ENCODE data around the gene NCOA5.
"Not testable (repeated sequence)": the region's sequence is repeated elsewhere in the genome, so short reads cannot be mapped to it uniquely, and the experiment has no call there.

Gene NCOA5

DNA sequence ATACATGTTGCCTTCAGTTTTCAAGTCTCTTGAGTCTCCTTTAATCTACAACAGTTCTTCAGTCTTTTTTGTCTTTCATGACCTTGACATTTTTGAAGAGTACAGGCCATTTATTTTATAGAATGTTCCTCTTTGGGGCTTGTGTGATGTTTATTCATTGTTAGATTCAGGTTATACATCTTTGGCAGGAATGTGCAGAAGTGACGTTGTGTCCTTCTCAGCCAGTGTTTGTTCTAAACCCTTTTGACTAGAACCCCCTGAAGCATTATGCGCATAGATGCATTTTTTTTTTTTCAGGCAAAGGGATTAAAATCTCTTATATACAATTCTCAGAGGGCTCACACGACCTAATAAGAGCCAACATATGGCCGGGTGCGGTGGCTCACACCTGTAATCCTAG is 11.2 kb upstream of the NCOA5 start:
- TF ChIP-seq, protein P1, sequence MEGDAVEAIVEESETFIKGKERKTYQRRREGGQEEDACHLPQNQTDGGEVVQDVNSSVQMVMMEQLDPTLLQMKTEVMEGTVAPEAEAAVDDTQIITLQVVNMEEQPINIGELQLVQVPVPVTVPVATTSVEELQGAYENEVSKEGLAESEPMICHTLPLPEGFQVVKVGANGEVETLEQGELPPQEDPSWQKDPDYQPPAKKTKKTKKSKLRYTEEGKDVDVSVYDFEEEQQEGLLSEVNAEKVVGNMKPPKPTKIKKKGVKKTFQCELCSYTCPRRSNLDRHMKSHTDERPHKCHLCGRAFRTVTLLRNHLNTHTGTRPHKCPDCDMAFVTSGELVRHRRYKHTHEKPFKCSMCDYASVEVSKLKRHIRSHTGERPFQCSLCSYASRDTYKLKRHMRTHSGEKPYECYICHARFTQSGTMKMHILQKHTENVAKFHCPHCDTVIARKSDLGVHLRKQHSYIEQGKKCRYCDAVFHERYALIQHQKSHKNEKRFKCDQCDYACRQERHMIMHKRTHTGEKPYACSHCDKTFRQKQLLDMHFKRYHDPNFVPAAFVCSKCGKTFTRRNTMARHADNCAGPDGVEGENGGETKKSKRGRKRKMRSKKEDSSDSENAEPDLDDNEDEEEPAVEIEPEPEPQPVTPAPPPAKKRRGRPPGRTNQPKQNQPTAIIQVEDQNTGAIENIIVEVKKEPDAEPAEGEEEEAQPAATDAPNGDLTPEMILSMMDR (IDR thresholded peaks at IDR 0.05; ENCODE audit: control extremely low read depth, extremely low read depth, low read depth, missing control alignments): no peak
- no peak for DNase-seq (ENCODE audit: extremely low spot score)
- POLR2A ChIA-PET: no interaction called here
- CTCF ChIA-PET: interaction anchor here (1.1 to 1.3 kb wide), 2 partner anchors 18 to 114 kb away, joined by 3 to 4 read pairs; no protein-coding TSS in a partner anchor

- POLR2A ChIA-PET; DNase-seq (ENCODE audit: extremely low spot score): not testable (repeated sequence)
- CTCF ChIA-PET: interaction anchor here (0.8 to 2.9 kb wide), 6 partner anchors 8 to 113 kb away, joined by 3 to 11 read pairs (median 4); no protein-coding TSS in a partner anchor
Measured at GRCh38 chr20:46100444-46100843, 10.7 kb upstream of the NCOA5 start.

DNA sequence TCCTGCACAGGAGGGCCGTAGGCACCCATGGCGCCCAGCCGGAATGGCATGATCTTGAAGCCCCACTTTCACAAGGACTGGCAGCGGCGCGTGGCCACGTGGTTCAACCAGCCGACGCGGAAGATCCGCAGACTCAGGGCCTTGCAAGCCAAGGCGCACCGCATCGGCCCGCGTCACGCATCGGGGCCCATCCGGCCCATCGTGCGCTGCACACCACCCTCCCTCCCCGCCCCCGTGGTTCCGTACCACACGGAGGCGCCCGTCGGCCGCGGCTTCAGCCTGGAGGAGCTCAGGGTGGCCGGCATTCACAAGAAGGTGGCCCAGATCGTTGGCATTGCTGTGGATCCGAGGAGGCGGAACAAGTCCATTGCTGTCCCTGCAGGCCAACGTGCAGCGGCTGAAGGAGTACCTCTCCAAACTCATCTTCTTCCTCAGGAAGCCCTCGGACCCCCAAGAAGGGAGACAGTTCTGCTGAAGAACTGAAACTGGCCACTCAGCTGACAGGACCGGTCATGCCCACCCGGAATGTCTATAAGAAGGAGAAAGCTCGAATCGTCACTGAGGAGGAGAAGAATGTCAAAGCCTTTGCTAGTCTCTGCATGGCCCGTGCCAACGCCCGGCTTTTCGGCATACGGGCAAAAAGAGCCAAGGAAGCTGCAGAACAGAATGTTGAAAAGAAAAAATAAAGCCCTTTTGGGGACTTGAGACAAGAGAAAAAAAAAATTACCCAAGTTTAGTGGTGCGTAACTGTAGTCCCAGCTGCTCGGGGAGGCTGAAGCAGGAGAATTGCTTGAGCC is 9.9 kb upstream of the NCOA5 start:
- ChIA-PET CTCF (interaction anchor here (0.8 to 2.9 kb wide), 9 partner anchors 9 to 112 kb away, joined by 3 to 11 read pairs (median 4); no protein-coding TSS in a partner anchor), POLR2A (interaction anchor here (1.3 kb wide), 1 partner anchor 20 kb away, joined by 5 read pairs; no protein-coding TSS in a partner anchor)
- TF ChIP-seq, protein P1 (IDR thresholded peaks at IDR 0.05; ENCODE audit: control extremely low read depth, extremely low read depth, low read depth, missing control alignments): peak; percentile 53
- DNase-seq (ENCODE audit: extremely low spot score): no peak

- TF ChIP-seq, protein P1 (IDR thresholded peaks at IDR 0.05; ENCODE audit: control extremely low read depth, extremely low read depth, low read depth, missing control alignments): no peak
- CTCF ChIA-PET: interaction anchor here (1.0 to 1.8 kb wide), 2 partner anchors 9 kb away, joined by 4 to 5 read pairs; no protein-coding TSS in a partner anchor
- no peak for DNase-seq (ENCODE audit: extremely low spot score)
- POLR2A ChIA-PET: no interaction called here
Measured at GRCh38 chr20:46093531-46093930, 3.8 kb upstream of the NCOA5 start.

- CTCF ChIA-PET: interaction anchor here (1.0 to 1.3 kb wide), 2 partner anchors 38 to 78 kb away, joined by 3 to 4 read pairs; no protein-coding TSS in a partner anchor
- DNase-seq (ENCODE audit: extremely low spot score); POLR2A ChIA-PET: not testable (repeated sequence)
Measured at GRCh38 chr20:46091622-46092535, 2.1 kb upstream of the NCOA5 start.

- no peak for DNase-seq (ENCODE audit: extremely low spot score)
- TF ChIP-seq, protein P1 (IDR thresholded peaks at IDR 0.05; ENCODE audit: control extremely low read depth, extremely low read depth, low read depth, missing control alignments): no peak
- ChIA-PET CTCF (interaction anchor here (0.9 to 2.2 kb wide), 9 partner anchors 12 to 101 kb away, joined by 3 to 17 read pairs (median 3); no protein-coding TSS in a partner anchor), POLR2A (no interaction called here)
Measured at GRCh38 chr20:46089167-46089416, 670 bp downstream of the NCOA5 start.

DNA sequence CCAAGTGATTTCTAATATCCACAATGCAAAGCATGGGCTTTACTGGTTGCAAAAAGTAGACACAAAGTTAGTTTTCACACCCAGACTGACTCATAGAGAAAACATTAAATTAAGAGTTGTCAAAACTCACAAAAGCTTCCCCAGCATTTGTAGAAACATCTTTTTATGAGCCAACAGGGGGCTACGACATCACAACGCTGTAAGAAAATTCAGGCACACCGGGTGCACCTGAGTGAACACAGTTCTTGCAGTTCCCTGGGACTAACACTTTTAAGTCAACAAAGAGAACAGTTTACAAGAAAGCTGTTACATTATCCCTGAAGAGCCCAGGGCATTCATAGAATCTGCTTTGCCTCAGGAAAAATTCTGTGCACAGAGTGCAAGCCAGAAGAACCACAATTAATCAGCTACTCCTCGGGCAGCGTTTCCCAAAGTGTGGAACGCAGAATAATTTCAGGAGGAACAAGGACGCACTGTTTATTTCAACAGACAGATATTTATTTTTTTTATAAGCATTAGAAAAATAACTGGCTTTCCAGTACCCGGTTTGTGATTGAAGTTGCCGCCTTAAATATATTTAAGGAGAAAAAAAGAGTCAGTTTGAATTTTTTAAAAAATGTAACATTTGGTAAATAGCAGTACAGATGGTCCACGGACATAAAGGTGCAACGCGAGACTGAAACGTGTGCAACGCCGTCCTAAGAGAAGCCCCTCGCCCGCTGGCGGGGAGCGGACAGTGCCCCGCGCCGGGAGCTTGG is 1.2 kb downstream of the NCOA5 start:
- TF ChIP-seq, protein P1 (IDR thresholded peaks at IDR 0.05; ENCODE audit: control extremely low read depth, extremely low read depth, low read depth, missing control alignments): no peak
- ChIA-PET POLR2A (no interaction called here), CTCF (interaction anchor here (0.9 to 2.2 kb wide), 11 partner anchors 11 to 102 kb away, joined by 3 to 17 read pairs (median 4); no protein-coding TSS in a partner anchor)
- no peak for DNase-seq (ENCODE audit: extremely low spot score)
